Measurements from ENCODE around the gene NR4A1.

DNA sequence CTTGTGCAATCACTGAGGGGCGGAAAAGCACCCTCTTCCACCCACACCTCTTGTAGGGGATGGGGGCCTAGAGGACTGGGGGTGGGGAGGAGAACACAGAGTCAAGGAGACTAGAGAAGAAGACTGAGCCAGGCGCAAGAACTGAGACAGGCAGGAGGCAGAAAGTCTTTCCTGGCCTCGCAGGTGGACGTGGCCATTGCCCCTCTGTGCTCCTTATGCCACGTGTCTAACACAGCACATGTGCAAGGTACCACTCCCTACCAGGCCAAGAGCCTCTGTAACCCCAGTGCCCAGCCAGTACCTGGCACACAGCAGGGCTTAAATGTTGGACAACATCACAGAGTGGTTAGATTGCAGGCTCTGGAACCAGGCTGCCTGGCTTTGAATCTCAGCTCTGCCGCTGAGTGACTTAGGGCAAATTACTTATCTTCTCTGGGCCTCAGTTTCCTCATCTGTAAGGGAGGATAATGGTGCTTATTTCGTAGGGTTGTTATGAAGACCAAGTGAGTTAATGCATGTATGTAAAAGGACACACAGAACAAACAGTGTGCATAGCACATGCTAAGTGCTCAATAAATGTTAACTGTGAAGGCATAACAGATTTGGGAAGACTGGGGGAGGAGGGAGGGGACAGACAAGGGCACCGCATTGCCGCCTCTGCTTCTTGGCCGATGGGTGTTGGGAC lies 45.9 kb upstream of the NR4A1 start:
- no peak for TF ChIP-seq EZH2 (IDR thresholded peaks at IDR 0.05)
- TF ChIP-seq POLR2AphosphoS5 (IDR thresholded peaks at IDR 0.05; ENCODE audit: borderline replicate concordance, low read depth, low read length): no peak
- TF ChIP-seq FOXP2 (optimal IDR thresholded peaks at IDR 0.05; ENCODE audit: control extremely low read depth, extremely low read length, insufficient read depth): no peak
